ENCODE results near the gene FAM13C.

DNA sequence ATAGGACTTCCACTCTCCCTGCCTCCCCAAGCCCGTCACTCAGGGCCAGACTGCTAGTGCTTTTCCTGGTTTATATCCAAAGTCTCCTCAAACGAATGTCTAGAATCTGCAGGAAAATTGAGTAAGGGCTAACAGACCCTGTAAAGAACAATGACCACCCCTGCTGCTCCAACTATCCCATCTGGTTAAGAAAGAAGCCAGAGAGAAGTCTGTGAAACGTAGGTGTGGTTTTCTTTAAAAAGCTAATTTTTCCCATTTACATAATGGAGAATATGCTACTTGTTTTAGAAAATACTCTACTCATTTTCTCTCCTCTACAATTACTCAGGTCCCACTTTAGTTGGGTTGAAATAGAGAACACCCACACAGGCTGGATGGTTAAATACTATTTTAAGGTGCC is 72.5 kb downstream of the FAM13C start:
- TF ChIP-seq EP300 (IDR thresholded peaks at IDR 0.05) (no peak), POLR2A (IDR thresholded peaks at IDR 0.05) (no peak)
